ENCODE results near the gene NVL. TPM values are rescaled to one million over a fixed set of nuclear protein-coding genes. Genes with fewer than 3 reads are reported as not detected.

NVL gene
- polyA plus RNA-seq, 1 donor from 2014 or later, result 77.3 TPM

- Histone ChIP-seq H2AFZ (ENCODE audit: low read depth, low read length) (no peak overlapping the region), H3K9me3 (ENCODE audit: low read length) (no peaks in the 10 kb centered on the region), H3K27ac (ENCODE audit: low read length) (no peak overlapping the region), H3F3A (ENCODE audit: insufficient read depth, low read length, poor library complexity, severe bottlenecking) (no peaks in the 10 kb centered on the region), H4K20me1 (ENCODE audit: insufficient read depth) (no peaks in the 10 kb centered on the region), H3K9me2 (ENCODE audit: insufficient read depth, low read length) (no peaks in the 10 kb centered on the region), H3K79me2 (replicated peaks; ENCODE audit: insufficient read depth, low read length) (no peaks in the 10 kb centered on the region), H3K27me3 (ENCODE audit: insufficient read depth, low read depth, low read length) (no peaks in the 10 kb centered on the region), H3K4me2 (ENCODE audit: low read length) (no peak overlapping the region), H3K9ac (ENCODE audit: low read length) (no peak overlapping the region), H3K4me3 (ENCODE audit: low read length) (no peak overlapping the region), H3K36me3 (ENCODE audit: insufficient read depth, low read length) (no peaks in the 10 kb centered on the region)
- TF ChIP-seq CTCF (IDR thresholded peaks at IDR 0.05; ENCODE audit: poor library complexity, severe bottlenecking) (no peak), TAF1 (IDR thresholded peaks at IDR 0.05; ENCODE audit: low read depth) (no peak), POLR2AphosphoS5 (IDR thresholded peaks at IDR 0.05) (no peak), SMC3 (conservative IDR thresholded peaks at IDR 0.05; ENCODE audit: poor library complexity) (no peak), RAD21 (conservative IDR thresholded peaks at IDR 0.05) (no peak), EZH2 (IDR thresholded peaks at IDR 0.05; ENCODE audit: borderline replicate concordance, insufficient read depth, low read length, poor library complexity, severe bottlenecking) (no peak), REST (IDR thresholded peaks at IDR 0.05; ENCODE audit: borderline replicate concordance) (no peak), EP300 (conservative IDR thresholded peaks at IDR 0.05; ENCODE audit: poor library complexity, severe bottlenecking) (no peak), MXI1 (conservative IDR thresholded peaks at IDR 0.05; ENCODE audit: poor library complexity, severe bottlenecking) (no peak)
These were observed 70.0 kb downstream of the NVL start for GRCh38 chr1:224259986-224260385.

GRCh38 chr1:224258351-224258750 is 71.6 kb downstream of the NVL start:
- no peak overlapping the region for H3K4me3 ChIP-seq (ENCODE audit: low read length)
- H3K9ac ChIP-seq (ENCODE audit: low read length), result no peak overlapping the region
- no peak overlapping the region for H2AFZ ChIP-seq (ENCODE audit: low read depth, low read length)
- H3F3A ChIP-seq (ENCODE audit: insufficient read depth, low read length, poor library complexity, severe bottlenecking), result no peaks in the 10 kb centered on the region
- H3K27ac ChIP-seq (ENCODE audit: low read length), result no peak overlapping the region
- H3K27me3 ChIP-seq (ENCODE audit: insufficient read depth, low read depth, low read length), result no peaks in the 10 kb centered on the region
- H3K79me2 ChIP-seq (replicated peaks; ENCODE audit: insufficient read depth, low read length), result no peaks in the 10 kb centered on the region
- H3K36me3 ChIP-seq (ENCODE audit: insufficient read depth, low read length), result no peaks in the 10 kb centered on the region
- H4K20me1 ChIP-seq (ENCODE audit: insufficient read depth), result no peaks in the 10 kb centered on the region
- H3K9me3 ChIP-seq (ENCODE audit: low read length), result no peaks in the 10 kb centered on the region
- TF ChIP-seq EP300 (conservative IDR thresholded peaks at IDR 0.05; ENCODE audit: poor library complexity, severe bottlenecking) (no peak), RAD21 (conservative IDR thresholded peaks at IDR 0.05) (no peak), EZH2 (IDR thresholded peaks at IDR 0.05; ENCODE audit: borderline replicate concordance, insufficient read depth, low read length, poor library complexity, severe bottlenecking) (no peak), POLR2AphosphoS5 (IDR thresholded peaks at IDR 0.05) (no peak), SMC3 (conservative IDR thresholded peaks at IDR 0.05; ENCODE audit: poor library complexity) (no peak), CTCF (IDR thresholded peaks at IDR 0.05; ENCODE audit: poor library complexity, severe bottlenecking) (no peak), MXI1 (conservative IDR thresholded peaks at IDR 0.05; ENCODE audit: poor library complexity, severe bottlenecking) (no peak), REST (IDR thresholded peaks at IDR 0.05; ENCODE audit: borderline replicate concordance) (no peak), TAF1 (IDR thresholded peaks at IDR 0.05; ENCODE audit: low read depth) (no peak)
- H3K9me2 ChIP-seq (ENCODE audit: insufficient read depth, low read length), result no peaks in the 10 kb centered on the region
- no peak overlapping the region for H3K4me2 ChIP-seq (ENCODE audit: low read length)

All from neural cell (in vitro differentiated cells).